NOMO-1 treated with dmso at 0.1 percent for 144 hours (cell line): ENCODE measurements around the gene S100A9.

Source experiments
- DNase-seq: peaks from one replicate; lab custom pipeline; 2025; ENCODE audit not compliant: unreplicated experiment; lab: John Stamatoyannopoulos, UW

The S100A9 gene

DNA sequence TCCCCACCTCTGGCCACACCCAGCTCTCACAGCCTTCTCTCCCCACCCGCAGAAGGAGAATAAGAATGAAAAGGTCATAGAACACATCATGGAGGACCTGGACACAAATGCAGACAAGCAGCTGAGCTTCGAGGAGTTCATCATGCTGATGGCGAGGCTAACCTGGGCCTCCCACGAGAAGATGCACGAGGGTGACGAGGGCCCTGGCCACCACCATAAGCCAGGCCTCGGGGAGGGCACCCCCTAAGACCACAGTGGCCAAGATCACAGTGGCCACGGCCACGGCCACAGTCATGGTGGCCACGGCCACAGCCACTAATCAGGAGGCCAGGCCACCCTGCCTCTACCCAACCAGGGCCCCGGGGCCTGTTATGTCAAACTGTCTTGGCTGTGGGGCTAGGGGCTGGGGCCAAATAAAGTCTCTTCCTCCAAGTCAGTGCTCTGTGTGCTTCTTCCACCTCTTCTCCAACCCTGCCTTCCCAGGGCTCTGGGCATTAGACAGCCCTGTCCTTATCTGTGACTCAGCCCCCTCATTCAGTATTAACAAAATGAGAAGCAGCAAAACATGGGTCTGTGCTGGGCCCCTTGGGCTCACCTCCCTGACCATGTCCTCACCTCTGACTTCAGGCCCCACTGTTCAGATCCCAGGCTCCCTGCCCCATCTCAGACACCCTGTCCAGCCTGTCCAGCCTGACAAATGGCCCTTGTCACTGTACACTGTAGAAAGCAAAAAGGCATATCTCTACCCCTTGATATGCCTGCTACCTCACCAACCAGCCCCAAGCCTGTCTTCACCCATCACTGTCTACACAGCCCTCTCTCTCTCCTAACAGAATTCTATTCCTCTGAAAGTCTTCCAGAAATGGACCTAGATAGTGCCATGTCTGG, 3.2 kb downstream of the S100A9 start:
- DNase-seq: no peak

GRCh38 chr1:153361480-153362109, 3.9 kb downstream of the S100A9 start:
- DNase-seq: no peak

- DNase-seq: no peak
Measured at GRCh38 chr1:153362187-153362775, 4.6 kb downstream of the S100A9 start.

GRCh38 chr1:153363641-153364040, 6.0 kb downstream of the S100A9 start:
- no peak for DNase-seq

DNA sequence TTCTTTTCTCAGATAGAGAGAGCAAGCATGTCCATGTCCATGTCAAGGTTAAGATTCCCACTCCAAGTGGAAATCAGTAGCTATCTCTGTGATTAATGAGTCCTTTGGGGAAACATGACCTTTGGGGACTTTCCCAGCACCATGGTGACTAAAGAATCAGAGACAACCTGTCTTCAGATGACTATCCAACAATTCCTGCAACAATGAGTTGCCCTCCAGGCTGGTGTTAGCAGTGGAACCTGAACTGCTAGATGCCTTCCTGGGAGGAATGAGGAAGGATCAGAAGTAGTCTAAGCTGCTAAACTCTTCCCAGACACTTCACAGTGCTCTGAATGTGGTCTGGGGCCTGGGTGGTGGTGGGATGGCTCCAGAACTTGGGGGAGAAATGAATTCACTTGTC, 6.5 kb downstream of the S100A9 start:
- no peak for DNase-seq

DNA sequence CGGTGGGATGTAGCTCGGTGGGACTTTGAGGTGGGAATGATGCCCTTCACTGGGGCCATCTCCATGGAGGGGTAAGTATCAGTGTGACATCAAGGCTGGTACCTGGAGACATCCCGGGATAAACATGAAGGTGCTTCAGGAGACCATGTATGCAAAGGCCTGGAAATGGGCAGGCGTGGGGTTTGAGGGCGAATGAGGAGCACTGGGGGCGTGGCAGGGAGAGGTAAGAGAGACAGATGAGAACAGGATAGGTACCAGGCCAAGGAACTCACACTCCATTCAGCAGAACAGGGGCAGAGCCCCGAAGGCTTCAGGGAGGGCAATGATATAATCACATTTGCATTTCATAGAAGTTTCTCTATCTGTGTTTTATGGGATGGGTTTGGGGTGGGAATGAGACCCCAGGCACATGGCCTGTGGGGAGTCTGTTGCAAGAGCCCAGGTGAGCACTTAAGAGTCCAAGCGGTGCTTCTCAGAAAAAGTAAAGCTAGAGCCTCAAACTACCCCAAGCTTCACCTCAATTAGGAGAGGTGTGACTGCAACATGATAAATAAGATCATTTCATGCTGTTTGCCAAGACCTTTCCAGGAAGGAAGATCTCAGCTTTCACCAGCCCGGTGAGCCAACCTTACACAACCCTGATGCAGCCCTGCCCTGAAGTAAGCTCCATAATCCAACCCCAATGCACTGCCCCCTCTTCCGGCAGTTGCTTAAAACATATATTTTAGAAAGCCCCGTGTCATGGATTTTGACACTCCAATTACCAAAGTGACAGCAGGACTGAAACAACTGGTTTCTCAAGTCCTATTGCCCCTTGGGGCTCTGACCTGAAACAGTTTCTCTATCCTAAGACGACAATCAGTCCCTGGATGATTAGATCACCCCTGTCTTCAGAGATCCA, 7.4 kb downstream of the S100A9 start:
- DNase-seq: peak; percentile 87

- DNase-seq: no peak
Measured at GRCh38 chr1:153365696-153366095, 8.0 kb downstream of the S100A9 start.

DNA sequence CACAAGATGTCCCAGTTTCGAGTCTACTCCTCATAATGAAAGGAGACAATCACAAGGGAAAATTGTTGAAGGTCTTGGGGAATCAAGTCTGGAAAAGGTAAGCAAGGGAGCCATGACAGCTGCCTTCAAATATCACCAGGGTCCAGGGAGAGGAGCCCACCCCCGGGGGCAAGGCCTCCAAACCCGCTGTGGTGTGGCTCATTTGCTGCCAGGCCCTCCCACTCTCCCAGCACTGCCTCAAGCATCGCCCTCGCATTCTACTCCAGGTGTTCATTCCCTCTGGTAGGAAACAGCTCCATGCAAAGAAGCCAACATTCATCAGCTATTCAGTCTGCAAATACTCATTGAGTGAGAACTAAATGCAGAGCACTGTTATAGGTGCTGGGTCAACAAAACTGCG, 8.6 kb downstream of the S100A9 start:
- DNase-seq: no peak

GRCh38 chr1:153367090-153367489, 9.4 kb downstream of the S100A9 start:
- no peak for DNase-seq

GRCh38 chr1:153368495-153368894, 10.8 kb downstream of the S100A9 start:
- DNase-seq: no peak

DNA sequence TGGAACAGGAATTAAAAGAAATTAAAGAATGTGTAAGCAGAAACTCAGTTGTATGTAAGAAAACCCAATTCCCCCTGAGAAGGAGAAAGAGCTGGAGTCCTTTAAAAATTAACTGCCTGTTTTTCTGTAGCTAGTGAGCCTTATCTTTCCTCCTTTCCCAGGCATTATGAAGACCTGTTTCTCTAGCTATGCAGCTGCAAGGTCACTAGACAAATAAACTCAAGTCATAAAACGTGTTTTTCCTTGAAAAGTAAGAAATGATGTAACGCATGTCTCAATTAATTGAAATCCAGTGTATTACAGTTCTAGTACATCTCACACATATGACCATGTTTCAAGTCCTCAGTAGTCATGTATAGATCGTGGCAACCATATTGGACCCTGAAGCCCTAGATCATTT, 12.5 kb downstream of the S100A9 start:
- no peak for DNase-seq

- no peak for DNase-seq
Measured at GRCh38 chr1:153371231-153371630, 13.6 kb downstream of the S100A9 start.

GRCh38 chr1:153372571-153372970, 14.9 kb downstream of the S100A9 start:
- no peak for DNase-seq

DNA sequence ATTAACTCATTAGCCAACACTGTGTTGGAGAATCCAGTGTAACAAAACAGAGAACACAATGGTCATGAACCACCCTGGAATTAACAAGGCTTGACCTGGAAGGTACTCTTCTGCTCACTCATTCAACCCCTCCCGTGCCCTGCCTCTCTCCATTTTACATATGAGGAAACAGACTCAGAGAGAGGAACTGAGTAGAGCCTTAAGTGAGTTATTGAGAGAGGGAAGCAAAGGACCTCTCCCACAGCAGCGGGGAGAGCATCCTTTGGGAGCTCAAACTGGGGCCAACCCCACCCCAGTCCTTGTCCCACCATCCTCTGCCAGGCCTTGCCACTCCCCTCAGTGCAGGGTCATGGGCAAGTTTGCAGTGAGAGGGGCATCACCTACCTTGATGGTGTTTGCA, 16.4 kb downstream of the S100A9 start:
- no peak for DNase-seq

- DNase-seq: peak; percentile 82
Measured at GRCh38 chr1:153375511-153375910, 17.9 kb downstream of the S100A9 start, which contains the start of gene S100A12. Gene S100A12, minus strand, starts transcription at chr1:153375621. Its CDS starts 1,029 bp downstream, at chr1:153374592.

- DNase-seq: no peak
Measured at GRCh38 chr1:153379591-153379990, 21.9 kb downstream of the S100A9 start.

DNA sequence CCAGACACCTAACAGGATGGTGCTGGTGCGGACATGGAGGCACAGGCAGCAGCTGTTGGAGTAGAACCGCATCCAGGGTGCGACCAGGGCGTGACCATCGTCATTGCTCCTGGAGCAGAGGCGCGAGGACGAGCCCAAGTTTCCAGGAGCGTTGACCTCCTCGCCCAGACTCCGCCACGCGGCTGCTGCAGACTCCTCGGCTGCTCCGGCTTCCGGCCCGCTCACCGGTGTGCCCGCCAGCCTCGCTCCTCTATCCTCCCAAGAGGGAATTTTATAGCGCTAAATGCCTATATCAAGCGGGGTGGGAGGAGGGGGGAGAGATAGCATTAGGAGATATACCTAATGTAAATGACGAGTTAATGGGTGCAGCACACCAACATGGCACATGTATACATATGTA, 23.1 kb downstream of the S100A9 start:
- DNase-seq: no peak

GRCh38 chr1:153384958-153385580, 27.4 kb downstream of the S100A9 start:
- DNase-seq: no peak

- peak; percentile 95 for DNase-seq
Measured at GRCh38 chr1:153386500-153386901, 28.8 kb downstream of the S100A9 start.

GRCh38 chr1:153387001-153387400, 29.3 kb downstream of the S100A9 start:
- DNase-seq: no peak

GRCh38 chr1:153387785-153388184, 30.1 kb downstream of the S100A9 start:
- DNase-seq: no peak
